Mucosa of descending colon (tissue), 3 donors: ENCODE measurements around the gene TCF4. TPM values are rescaled to one million over a fixed set of nuclear protein-coding genes. Genes with fewer than 3 reads are reported as not detected.
"Not testable (repeated sequence)": the region's sequence is repeated elsewhere in the genome, so short reads cannot be mapped to it uniquely, and the experiment has no call there.

Experiments used
- ATAC-seq: fragments of 200-7000 bp; cut with Tn5 transposase; one replicate; pipeline ENCODE4 v1.9.1; 2020; ENCODE audit warnings: mild to moderate bottlenecking, moderate library complexity
- DNase-seq, 3 donors: peaks; one replicate each; pipeline ENCODE4 v3.0.0-alpha.2; 2020
- H3K36me3 ChIP-seq: fragments of 200-600 bp; one replicate; pipeline ENCODE4 v1.8.0; 2021; ENCODE audit warnings: low read depth, mild to moderate bottlenecking
- H3K4me1 ChIP-seq: fragments of 200-600 bp; one replicate; pipeline ENCODE4 v1.8.0; 2021; ENCODE audit warnings: low read depth, mild to moderate bottlenecking
- H3K4me3 ChIP-seq: fragments of 200-600 bp; one replicate; pipeline ENCODE4 v1.8.0; 2021; ENCODE audit warnings: mild to moderate bottlenecking
- H3K9me3 ChIP-seq: fragments of 200-600 bp; one replicate; pipeline ENCODE4 v1.8.0; 2021; ENCODE audit warnings: mild to moderate bottlenecking
- CTCF ChIP-seq: fragments of 200-600 bp; IDR thresholded peaks from one replicate; pipeline ENCODE4 v1.8.0; 2022; ENCODE audit warnings: antibody characterized with exemption, mild to moderate bottlenecking
- intact Hi-C, 2 donors: fragments of 100-400 bp; cut with DNase I in 1 of 2; cut with micrococcal nuclease in 1 of 2; formaldehyde crosslinking; loops; one replicate each; pipeline versions ENCODE4 v1.11.0 to v1.11.1; 2022; cut with DNase I, micrococcal nuclease
- total RNA-seq, 3 donors: library from RNA; stranded (reverse); fragmentation: NEBNext Ultra II Directional in 2 of 3; extraction: Animal tissue kit (Norgen Biotek cat#: 25700) in 2 of 3; gene quantifications; one replicate each; pipeline versions ENCODE4 v1.2.1 to v1.2.4, GENCODE V29; 2021 to 2023
- donor health status: DM: no; HTN: no; CAD: no; lungs with moderate emphysema.
- donor health status: DM: no; HTN: no; CAD: no.
- donor health status: DM: no; HTN: yes; CAD: no.

The TCF4 gene
- total RNA-seq, 3 donors from 2014 or later: 20.7 to 88.2 (median 24.6) TPM

- Histone ChIP-seq H3K4me1 (peaks cover 2% of the 10 kb centered on the region), H3K36me3 (no peaks in the 10 kb centered on the region), H3K4me3 (no peak overlapping the region), H3K9me3 (no peaks in the 10 kb centered on the region)
- DNase-seq: no peak
- ATAC-seq: no peak
- intact Hi-C loops: no loop called here
- TF ChIP-seq CTCF: no peak
These were observed 114.4 kb downstream of the TCF4 start for GRCh38 chr18:55473560-55473959.

GRCh38 chr18:55473058-55473457 is 114.9 kb downstream of the TCF4 start:
- no peak overlapping the region for H3K4me3 ChIP-seq
- no peaks in the 10 kb centered on the region for H3K9me3 ChIP-seq
- no peak for TF ChIP-seq CTCF
- H3K36me3 ChIP-seq: no peaks in the 10 kb centered on the region
- intact Hi-C loops: no loop called here
- DNase-seq (no peak), ATAC-seq (no peak)
- peaks cover under 1% of the 10 kb centered on the region for H3K4me1 ChIP-seq

GRCh38 chr18:55470826-55471225 is 117.2 kb downstream of the TCF4 start:
- ATAC-seq: no peak
- intact Hi-C loops: no loop called here
- DNase-seq: no peak

DNA sequence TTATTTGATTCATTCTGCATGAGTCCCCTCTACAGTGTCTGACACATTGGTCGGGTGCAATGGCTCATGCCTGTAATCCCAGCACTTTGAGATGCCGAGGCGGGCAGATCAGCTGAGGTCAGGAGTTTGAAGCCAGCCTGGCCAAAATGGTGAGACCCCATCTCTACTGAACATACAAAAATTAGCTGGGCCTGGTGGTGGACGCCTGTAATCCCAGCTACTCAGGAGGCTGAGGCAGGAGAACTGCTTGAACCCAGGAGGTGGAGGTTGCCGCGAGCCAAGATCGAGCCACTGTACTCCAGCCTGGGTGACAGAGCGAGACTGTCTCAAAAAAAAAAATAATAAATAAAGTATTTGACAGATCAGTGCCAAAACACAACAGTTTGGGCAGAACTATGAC is 118.9 kb downstream of the TCF4 start:
- intact Hi-C loops, H3K4me3 ChIP-seq, H3K9me3 ChIP-seq, DNase-seq, ATAC-seq, H3K4me1 ChIP-seq, H3K36me3 ChIP-seq: not testable (repeated sequence)

More at GRCh38 chr18:55470826-55471225, 117.2 kb downstream of the TCF4 start:
- Histone ChIP-seq H3K4me1 (no peaks in the 10 kb centered on the region), H3K4me3 (no peak overlapping the region), H3K9me3 (no peaks in the 10 kb centered on the region), H3K36me3 (no peaks in the 10 kb centered on the region)
- no peak for TF ChIP-seq CTCF

GRCh38 chr18:55466789-55467188 is 121.2 kb downstream of the TCF4 start:
- TF ChIP-seq CTCF: no peak
- Histone ChIP-seq H3K36me3 (no peaks in the 10 kb centered on the region), H3K4me1 (no peaks in the 10 kb centered on the region), H3K9me3 (no peaks in the 10 kb centered on the region), H3K4me3 (no peak overlapping the region)
- intact Hi-C loops: no loop called here
- DNase-seq: no peak
- ATAC-seq: no peak

DNA sequence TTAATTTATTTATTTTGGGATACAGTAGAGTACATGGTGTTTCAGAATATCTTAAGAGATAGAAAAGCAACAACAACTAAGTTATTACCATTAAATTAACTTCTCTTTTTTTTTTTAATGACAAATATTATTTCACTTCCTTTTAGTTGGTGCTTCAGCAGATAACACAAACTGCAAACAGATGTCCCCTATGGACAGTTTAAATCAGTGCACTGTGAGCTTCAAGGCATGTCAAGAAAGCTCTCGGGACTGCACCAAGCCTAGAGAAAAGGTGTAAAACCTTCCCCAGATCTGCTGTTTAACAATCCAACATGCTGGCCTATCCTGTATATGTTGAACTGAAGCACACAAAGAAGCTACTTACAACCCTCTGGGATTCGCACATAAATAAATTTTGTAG is 122.7 kb downstream of the TCF4 start:
- Histone ChIP-seq H3K36me3 (no peaks in the 10 kb centered on the region), H3K4me3 (no peak overlapping the region), H3K4me1 (no peaks in the 10 kb centered on the region), H3K9me3 (no peaks in the 10 kb centered on the region)
- ATAC-seq: no peak
- no peak for DNase-seq
- no peak for TF ChIP-seq CTCF
- intact Hi-C loops: no loop called here
